WTC11 (cell line): ENCODE results near the gene RPL31. TPM values are rescaled to one million over a fixed set of nuclear protein-coding genes. Genes with fewer than 3 reads are reported as not detected.

Source experiments
- ATAC-seq: fragments of 200-7000 bp; cut with Tn5 transposase; 2 replicates; pipeline ENCODE4 v1.10.0; 2021; ENCODE audit warnings: mild to moderate bottlenecking, moderate library complexity
- CTCF ChIA-PET: fragments of 300-600 bp; sonication (Branson Sonifier 250); formaldehyde crosslinking; loops from one replicate; lab custom pipeline; 2021; ENCODE audit warnings: antibody characterized with exemption; lab: Charles Lee
- POLR2A ChIA-PET: fragments of 350-600 bp; sonication (Branson Sonifier 250); formaldehyde crosslinking; loops from one replicate; lab custom pipeline; 2021; ENCODE audit warnings: antibody characterized with exemption; lab: Charles Lee
- DNase-seq: peaks from one replicate; pipeline ENCODE4 v3.0.0; 2021; ENCODE audit warnings: low spot score
- H3K27ac Mint-ChIP-seq: 2 replicates; pipeline ENCODE4 v1.8.0; 2021; ENCODE audit warnings: mixed read lengths
- H3K27me3 Mint-ChIP-seq: 2 replicates; pipeline ENCODE4 v1.8.0; 2021; ENCODE audit warnings: low read depth, mild to moderate bottlenecking, moderate library complexity, mixed read lengths
- H3K36me3 Mint-ChIP-seq: 2 replicates; pipeline ENCODE4 v1.8.0; 2021; ENCODE audit warnings: mixed read lengths
- H3K4me1 Mint-ChIP-seq: 2 replicates; pipeline ENCODE4 v1.8.0; 2022; ENCODE audit warnings: mixed read lengths
- H3K4me3 Mint-ChIP-seq: 2 replicates; pipeline ENCODE4 v1.8.0; 2021; ENCODE audit warnings: mild to moderate bottlenecking, moderate library complexity, mixed read lengths
- H3K9me3 Mint-ChIP-seq: 2 replicates; pipeline ENCODE4 v1.8.0; 2021; ENCODE audit warnings: mixed read lengths
- ATF2 ChIP-seq: sonication (generic); formaldehyde crosslinking; IDR thresholded peaks from 2 replicates; pipeline ENCODE4 v1.8.1; 2022; ENCODE audit warnings: low read depth, missing genetic modification reagents, borderline replicate concordance
- ATF3 ChIP-seq: sonication (generic); formaldehyde crosslinking; conservative IDR thresholded peaks from 2 replicates; pipeline ENCODE4 v1.8.1; 2022; ENCODE audit warnings: mild to moderate bottlenecking, missing genetic modification reagents
- ETV6 ChIP-seq: sonication (generic); formaldehyde crosslinking; IDR thresholded peaks from 2 replicates; pipeline ENCODE4 v1.8.1; 2022; ENCODE audit warnings: mild to moderate bottlenecking, missing genetic modification reagents
- GABPB1 ChIP-seq: sonication (generic); formaldehyde crosslinking; IDR thresholded peaks from 2 replicates; pipeline ENCODE4 v1.8.1; 2023; ENCODE audit warnings: mild to moderate bottlenecking, missing genetic modification reagents
- HMGA2 ChIP-seq: fragments of 250-450 bp; sonication (Bioruptor Pico); IDR thresholded peaks from 2 replicates; pipeline ENCODE4 v1.4.0; 2021; ENCODE audit warnings: mild to moderate bottlenecking, moderate library complexity
- JUN ChIP-seq: sonication (generic); formaldehyde crosslinking; IDR thresholded peaks from 2 replicates; pipeline ENCODE4 v1.8.0; 2023; ENCODE audit warnings: mild to moderate bottlenecking, missing genetic modification reagents
- NFYB ChIP-seq: sonication (generic); formaldehyde crosslinking; conservative IDR thresholded peaks from 2 replicates; pipeline ENCODE4 v1.8.0; 2022; ENCODE audit warnings: low read depth, missing genetic modification reagents
- NR1H2 ChIP-seq: sonication (generic); formaldehyde crosslinking; IDR thresholded peaks from 2 replicates; pipeline ENCODE4 v1.9.0; 2021; ENCODE audit warnings: mild to moderate bottlenecking, moderate library complexity, missing genetic modification reagents
- NR3C1 ChIP-seq: sonication (generic); formaldehyde crosslinking; conservative IDR thresholded peaks from 2 replicates; pipeline ENCODE4 v1.8.1; 2023; ENCODE audit warnings: low read depth, mild to moderate bottlenecking, missing genetic modification reagents
- OVOL2 ChIP-seq: fragments of 250-450 bp; sonication (Bioruptor Pico); IDR thresholded peaks from 2 replicates; pipeline ENCODE4 v1.9.0; 2021; ENCODE audit warnings: mild to moderate bottlenecking, borderline replicate concordance
- SMAD3 ChIP-seq: sonication (generic); formaldehyde crosslinking; IDR thresholded peaks from 2 replicates; pipeline ENCODE4 v1.8.0; 2022; ENCODE audit warnings: missing genetic modification reagents, mild to moderate bottlenecking, borderline replicate concordance
- SMAD4 ChIP-seq: sonication (generic); formaldehyde crosslinking; IDR thresholded peaks from 2 replicates; pipeline ENCODE4 v1.8.0; 2022; ENCODE audit warnings: mild to moderate bottlenecking, missing genetic modification reagents
- TEAD1 ChIP-seq: sonication (generic); formaldehyde crosslinking; IDR thresholded peaks from 2 replicates; pipeline ENCODE4 v1.8.0; 2022; ENCODE audit warnings: mild to moderate bottlenecking, missing genetic modification reagents
- USF2 ChIP-seq: sonication (generic); formaldehyde crosslinking; IDR thresholded peaks from 2 replicates; pipeline ENCODE4 v1.8.1; 2023; ENCODE audit warnings: mild to moderate bottlenecking, missing genetic modification reagents, moderate library complexity
- ZMAT4 ChIP-seq: fragments of 250-450 bp; sonication (Bioruptor Pico); IDR thresholded peaks from 2 replicates; pipeline ENCODE4 v1.9.0; 2021; ENCODE audit warnings: mild to moderate bottlenecking
- ZNF138 ChIP-seq: sonication (generic); formaldehyde crosslinking; conservative IDR thresholded peaks from 2 replicates; pipeline ENCODE4 v1.8.1; 2022; ENCODE audit warnings: mild to moderate bottlenecking, moderate library complexity, missing genetic modification reagents
- ZNF219 ChIP-seq: sonication (generic); formaldehyde crosslinking; IDR thresholded peaks from 2 replicates; pipeline ENCODE4 v1.8.0; 2023; ENCODE audit warnings: missing genetic modification reagents, mild to moderate bottlenecking, borderline replicate concordance
- ZNF317 ChIP-seq: sonication (generic); formaldehyde crosslinking; IDR thresholded peaks from 2 replicates; pipeline ENCODE4 v1.8.1; 2023; ENCODE audit warnings: low read depth, mild to moderate bottlenecking, moderate library complexity, missing genetic modification reagents, borderline replicate concordance
- ZNF396 ChIP-seq: fragments of 250-450 bp; sonication (Bioruptor Pico); IDR thresholded peaks from 2 replicates; pipeline ENCODE4 v1.8.0; 2021; ENCODE audit warnings: mild to moderate bottlenecking, moderate library complexity, borderline replicate concordance
- ZNF423 ChIP-seq: fragments of 250-450 bp; sonication (Bioruptor Pico); IDR thresholded peaks from 2 replicates; pipeline ENCODE4 v2.1.2; 2022; ENCODE audit warnings: mild to moderate bottlenecking, moderate library complexity
- ZNF671 ChIP-seq: fragments of 250-450 bp; sonication (Bioruptor Pico); IDR thresholded peaks from 2 replicates; pipeline ENCODE4 v1.8.0; 2021; ENCODE audit warnings: mild to moderate bottlenecking
- ZSCAN18 ChIP-seq: fragments of 250-450 bp; sonication (Bioruptor Pico); IDR thresholded peaks from 2 replicates; pipeline ENCODE4 v2.1.2; 2022; ENCODE audit warnings: mild to moderate bottlenecking, moderate library complexity
- total RNA-seq: library from RNA; stranded (reverse); gene quantifications from 3 replicates; pipeline ENCODE4 v1.2.3, GENCODE V29; 2021

The RPL31 gene
- total RNA-seq, 1 experiment from 2014 or later = 1,590 TPM

GRCh38 chr2:100976645-100977391 is 25.3 kb upstream of the RPL31 start (continued):
- TF ChIP-seq USF2 (CRISPR knock-in tag) = no peak

- no peak for ATAC-seq
- ChIA-PET POLR2A (no interaction called here), CTCF (no interaction called here)
- TF ChIP-seq ZMAT4 (CRISPR knock-in tag) = no peak
- no peak for TF ChIP-seq NR1H2 (CRISPR knock-in tag)
- TF ChIP-seq NFYB (CRISPR knock-in tag) = no peak
- H3K4me1 Mint-ChIP-seq = peaks cover 17% of the 10 kb centered on the region
- H3K4me3 Mint-ChIP-seq = no peak overlapping the region
- no peaks in the 10 kb centered on the region for H3K27me3 Mint-ChIP-seq
- DNase-seq = no peak
- H3K27ac Mint-ChIP-seq = no peak overlapping the region
- H3K9me3 Mint-ChIP-seq = no peaks in the 10 kb centered on the region
- no peaks in the 10 kb centered on the region for H3K36me3 Mint-ChIP-seq
These were observed 24.6 kb upstream of the RPL31 start for GRCh38 chr2:100977511-100977910.

GRCh38 chr2:100978582-100979191 is 23.4 kb upstream of the RPL31 start:
- ChIA-PET POLR2A (interaction anchor here (0.6 kb wide), 1 partner anchor 1151 kb away, joined by 3 read pairs; no protein-coding TSS in a partner anchor), CTCF (interaction anchor here (0.9 to 1.7 kb wide), 2 partner anchors 59 to 368 kb away, joined by 3 to 7 read pairs; no protein-coding TSS in a partner anchor)
- no peak for ATAC-seq
- H3K9me3 Mint-ChIP-seq = no peaks in the 10 kb centered on the region
- TF ChIP-seq ZNF396 (CRISPR knock-in tag) (no peak), TEAD1 (CRISPR knock-in tag) (no peak), SMAD4 (CRISPR knock-in tag) (no peak), ZNF423 (CRISPR knock-in tag) (no peak), NR3C1 (no peak), ZMAT4 (CRISPR knock-in tag) (no peak), OVOL2 (CRISPR knock-in tag) (no peak), ZNF138 (CRISPR knock-in tag) (no peak), ATF3 (no peak), ZNF219 (no peak), ZNF671 (CRISPR knock-in tag) (no peak), SMAD3 (no peak)
- no peak for DNase-seq
- no peak overlapping the region for H3K27ac Mint-ChIP-seq
- no peaks in the 10 kb centered on the region for H3K27me3 Mint-ChIP-seq
- H3K36me3 Mint-ChIP-seq = no peaks in the 10 kb centered on the region
- no peak overlapping the region for H3K4me3 Mint-ChIP-seq
- peaks cover 20% of the 10 kb centered on the region for H3K4me1 Mint-ChIP-seq

GRCh38 chr2:100980046-100980445 is 22.0 kb upstream of the RPL31 start:
- H3K9me3 Mint-ChIP-seq = no peaks in the 10 kb centered on the region
- no peaks in the 10 kb centered on the region for H3K36me3 Mint-ChIP-seq
- H3K27ac Mint-ChIP-seq = no peak overlapping the region
- DNase-seq = no peak
- H3K4me1 Mint-ChIP-seq = peaks cover 25% of the 10 kb centered on the region
- H3K27me3 Mint-ChIP-seq = no peaks in the 10 kb centered on the region
- POLR2A ChIA-PET = no interaction called here
- H3K4me3 Mint-ChIP-seq = no peak overlapping the region
- no peak for TF ChIP-seq ATF2 (CRISPR knock-in tag)
- TF ChIP-seq ETV6 = no peak
- no peak for TF ChIP-seq ZNF317 (CRISPR knock-in tag)
- no peak for TF ChIP-seq JUN (CRISPR knock-in tag)
- TF ChIP-seq GABPB1 (CRISPR knock-in tag) = no peak
- TF ChIP-seq HMGA2 (CRISPR knock-in tag) = no peak
- TF ChIP-seq ZSCAN18 (CRISPR knock-in tag) = no peak
- TF ChIP-seq, all 79 proteins: peak for 0
- ATAC-seq = no peak
- CTCF ChIA-PET = interaction anchor here (0.6 to 1.7 kb wide), 2 partner anchors 61 to 377 kb away, joined by 3 to 7 read pairs; no protein-coding TSS in a partner anchor
